HepG2 (cell line): ENCODE results near the gene IER2. TPM values are rescaled to one million over a fixed set of nuclear protein-coding genes. Genes with fewer than 3 reads are reported as not detected.

ENCODE experiments used
- ATF4 ChIP-seq, 2 experiments: fragments of 450-650 bp in 1 of 2; sonication (generic) in 1 of 2; formaldehyde crosslinking; IDR thresholded peaks; 2 replicates each; pipeline versions ENCODE4 v1.5.0 to v1.8.0; 2020 to 2022; ENCODE audit warnings: mild to moderate bottlenecking in 1 of 2, missing genetic modification reagents in 1 of 2
- CREB1 ChIP-seq, 2 experiments: fragments of 450-650 bp in 1 of 2; IDR thresholded peaks; 2 replicates each; pipeline ENCODE4 v1.6.1; 2016 to 2017; ENCODE audit warnings: control low read depth in 1 of 2, mild to moderate bottlenecking in 1 of 2, missing compliant biosample characterization in 1 of 2, missing genetic modification characterization in 1 of 2
- DBP ChIP-seq: sonication (generic); formaldehyde crosslinking; IDR thresholded peaks from 2 replicates; pipeline ENCODE4 v1.4.0; 2020; ENCODE audit warnings: missing genetic modification reagents; ENCODE audit errors: not compliant biosample characterization
- ERF ChIP-seq: IDR thresholded peaks from 2 replicates; pipeline ENCODE4 v1.6.1; 2018; ENCODE audit warnings: missing biosample characterization, missing genetic modification reagents
- EZH2 ChIP-seq: conservative IDR thresholded peaks from 2 replicates; pipeline ENCODE4 v1.6.1; 2012; ENCODE audit warnings: mild to moderate bottlenecking, low read depth, low read length, moderate library complexity
- IKZF5 ChIP-seq: IDR thresholded peaks from 2 replicates; pipeline ENCODE4 v1.6.1; 2018; ENCODE audit warnings: missing genetic modification reagents, mild to moderate bottlenecking, missing compliant biosample characterization
- MTERF4 ChIP-seq: sonication (generic); formaldehyde crosslinking; IDR thresholded peaks from 2 replicates; pipeline ENCODE4 v1.8.0; 2023; ENCODE audit warnings: mild to moderate bottlenecking, missing genetic modification reagents
- NFYB ChIP-seq: sonication (generic); formaldehyde crosslinking; IDR thresholded peaks from 2 replicates; pipeline ENCODE4 v1.4.0; 2020; ENCODE audit warnings: missing genetic modification reagents
- NR2C2 ChIP-seq: sonication (generic); formaldehyde crosslinking; IDR thresholded peaks from 2 replicates; pipeline ENCODE4 v1.4.0; 2020; ENCODE audit warnings: missing genetic modification reagents, mild to moderate bottlenecking, moderate library complexity, borderline replicate concordance
- PHF20 ChIP-seq: sonication (generic); formaldehyde crosslinking; IDR thresholded peaks from 2 replicates; pipeline ENCODE4 v1.5.0; 2020; ENCODE audit warnings: mild to moderate bottlenecking, missing genetic modification reagents
- PHF21A ChIP-seq: sonication (generic); formaldehyde crosslinking; IDR thresholded peaks from 2 replicates; pipeline ENCODE4 v1.5.0; 2020; ENCODE audit warnings: mild to moderate bottlenecking, missing genetic modification reagents
- SIX1 ChIP-seq: sonication (generic); formaldehyde crosslinking; IDR thresholded peaks from 2 replicates; pipeline ENCODE4 v1.4.0; 2020; ENCODE audit warnings: missing genetic modification reagents, borderline replicate concordance
- TBL1XR1 ChIP-seq: fragments of 150-350 bp; IDR thresholded peaks from 2 replicates; pipeline ENCODE4 v1.6.1; 2014; ENCODE audit warnings: borderline replicate concordance, low read length; ENCODE audit not compliant: partially characterized antibody
- ZBTB25 ChIP-seq: IDR thresholded peaks from 2 replicates; pipeline ENCODE4 v1.6.1; 2018; ENCODE audit warnings: missing genetic modification reagents
- ZNF124 ChIP-seq: sonication (generic); formaldehyde crosslinking; IDR thresholded peaks from 2 replicates; pipeline ENCODE4 v1.4.0; 2020; ENCODE audit warnings: missing genetic modification reagents
- ZNF331 ChIP-seq: sonication (generic); formaldehyde crosslinking; IDR thresholded peaks from 2 replicates; pipeline ENCODE4 v1.4.0; 2020; ENCODE audit warnings: missing genetic modification reagents
- ZNF501 ChIP-seq: sonication (generic); formaldehyde crosslinking; IDR thresholded peaks from 2 replicates; pipeline ENCODE4 v1.5.1; 2020; ENCODE audit warnings: mild to moderate bottlenecking, moderate library complexity, missing genetic modification reagents
- ZNF556 ChIP-seq: sonication (generic); formaldehyde crosslinking; IDR thresholded peaks from 2 replicates; pipeline ENCODE4 v1.4.0; 2020; ENCODE audit warnings: mild to moderate bottlenecking, missing genetic modification reagents, borderline replicate concordance
- ZNF775 ChIP-seq: sonication (generic); formaldehyde crosslinking; IDR thresholded peaks from 2 replicates; pipeline ENCODE4 v1.4.0; 2020; ENCODE audit warnings: missing genetic modification reagents, mild to moderate bottlenecking, moderate library complexity, borderline replicate concordance
- polyA plus RNA-seq, 8 experiments: library from polyadenylated mRNA; depleted of rRNA in 3 of 8; stranded (reverse) in 7 of 8; unstranded in 1 of 8; fragments of >200 nt; fragmentation: Illumina TruSeq in 4 of 8; extraction: Trizol in 4 of 8; gene quantifications; 2 replicates each; pipeline versions ENCODE4 v1.2.1 to v1.2.3, GENCODE V29; 2011 to 2016; ENCODE audit warnings: low read depth in 4 of 8, missing spikeins in 1 of 8, mixed read lengths in 1 of 8; ENCODE audit not compliant: insufficient read depth in 1 of 8
- total RNA-seq, 5 experiments: library from RNA; depleted of rRNA; stranded (reverse); fragments of >200 nt; fragmentation: Illumina TruSeq; extraction: Trizol; gene quantifications; 2 replicates each; pipeline ENCODE4 v1.2.3, GENCODE V29; 2016; ENCODE audit warnings: low read depth in 1 of 5
- TF ChIP-seq, protein P1 (sequence below): IDR thresholded peaks from 2 replicates; pipeline ENCODE4 v1.6.1; 2016; ENCODE audit warnings: low read depth, control low read depth

IER2 gene
- total and polyA plus RNA-seq, 2 of the 13 experiments (the other 11 are each of a cell fraction or from before 2014, with no cell fraction given): 10.1 to 14.3 TPM

- TF ChIP-seq MTERF4 (CRISPR knock-in tag) (no peak), NR2C2 (CRISPR knock-in tag) (peak; percentile 70; the same call in 1 of the 2 replicates), ERF (0 out of 2 replicates have a peak, but pooled peaks have one; percentile 47), ZNF501 (peak; percentile 79), ATF4 (CRISPR knock-in tag; IDR thresholded peaks at IDR 0.05) (0 out of 4 replicates have a peak, but pooled peaks of 1 of the 2 experiments have one; percentile 20), DBP (no peak), ZBTB25 (CRISPR knock-in tag) (peak; percentile 52), ZNF331 (peak; percentile 59; the same call in 1 of the 2 replicates), ZNF775 (0 out of 2 replicates have a peak, but pooled peaks have one; percentile 40), TBL1XR1 (peak; percentile 17), NFYB (CRISPR knock-in tag) (peak; percentile 93), EZH2 (no peak), CREB1 (IDR thresholded peaks at IDR 0.05) (no peak), CREB1 (CRISPR knock-in tag; IDR thresholded peaks at IDR 0.05) (peak; percentile 74), ZNF556 (peak; percentile 82; the same call in 1 of the 2 replicates), SIX1 (CRISPR knock-in tag) (no peak), PHF21A (CRISPR knock-in tag) (peak; percentile 50; the same call in 1 of the 2 replicates), ZNF124 (CRISPR knock-in tag) (no peak), PHF20 (peak; percentile 99), IKZF5 (CRISPR knock-in tag) (peak; percentile 56; the same call in 1 of the 2 replicates)
- TF ChIP-seq, protein P1, sequence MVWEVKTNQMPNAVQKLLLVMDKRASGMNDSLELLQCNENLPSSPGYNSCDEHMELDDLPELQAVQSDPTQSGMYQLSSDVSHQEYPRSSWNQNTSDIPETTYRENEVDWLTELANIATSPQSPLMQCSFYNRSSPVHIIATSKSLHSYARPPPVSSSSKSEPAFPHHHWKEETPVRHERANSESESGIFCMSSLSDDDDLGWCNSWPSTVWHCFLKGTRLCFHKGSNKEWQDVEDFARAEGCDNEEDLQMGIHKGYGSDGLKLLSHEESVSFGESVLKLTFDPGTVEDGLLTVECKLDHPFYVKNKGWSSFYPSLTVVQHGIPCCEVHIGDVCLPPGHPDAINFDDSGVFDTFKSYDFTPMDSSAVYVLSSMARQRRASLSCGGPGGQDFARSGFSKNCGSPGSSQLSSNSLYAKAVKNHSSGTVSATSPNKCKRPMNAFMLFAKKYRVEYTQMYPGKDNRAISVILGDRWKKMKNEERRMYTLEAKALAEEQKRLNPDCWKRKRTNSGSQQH (CRISPR knock-in tag): peak; percentile 99
Observed at GRCh38 chr19:13116282-13117175, 33.7 kb upstream of the IER2 start, which contains the start of gene TRMT1 (continued).
